ENCODE measurements around the gene TM4SF4.
A peak's percentile ranks its signal among the peaks of the same experiment; 100 is the strongest.

Gene TM4SF4

GRCh38 chr3:149509526-149509925 lies 35.0 kb downstream of the TM4SF4 start:
- Histone ChIP-seq H3K27me3 (ENCODE audit: control insufficient read depth in 1 of 2, insufficient read depth in 2 of 2, low read length in 2 of 2) (no peaks in the 10 kb centered on the region), H3K4me1 (ENCODE audit: control insufficient read depth in 1 of 2, insufficient read depth in 2 of 2, low read length in 2 of 2) (peaks cover 3 to 6% of the 10 kb centered on the region in 2 donors), H3K9me3 (ENCODE audit: control insufficient read depth in 1 of 2, low read length in 2 of 2) (no peaks in the 10 kb centered on the region), H3K9ac (ENCODE audit: low read depth in 1 of 2, low read length in 2 of 2) (no peak overlapping the region), H3K4me3 (ENCODE audit: low read depth in 1 of 2, low read length in 2 of 2) (no peak overlapping the region), H3K36me3 (ENCODE audit: control insufficient read depth in 1 of 2, insufficient read depth in 2 of 2, low read length in 2 of 2) (no peaks in the 10 kb centered on the region), H3K27ac (ENCODE audit: low read depth, low read length) (no peak overlapping the region)

GRCh38 chr3:149510480-149510879 lies 36.0 kb downstream of the TM4SF4 start:
- no peaks in the 10 kb centered on the region for H3K27me3 ChIP-seq (ENCODE audit: control insufficient read depth in 1 of 2, insufficient read depth in 2 of 2, low read length in 2 of 2)
- peaks cover 3 to 6% of the 10 kb centered on the region in 2 donors for H3K4me1 ChIP-seq (ENCODE audit: control insufficient read depth in 1 of 2, insufficient read depth in 2 of 2, low read length in 2 of 2)
- no peaks in the 10 kb centered on the region for H3K9me3 ChIP-seq (ENCODE audit: control insufficient read depth in 1 of 2, low read length in 2 of 2)
- H3K27ac ChIP-seq (ENCODE audit: low read depth, low read length): no peak overlapping the region
- H3K4me3 ChIP-seq (ENCODE audit: low read depth in 1 of 2, low read length in 2 of 2): no peak overlapping the region
- H3K36me3 ChIP-seq (ENCODE audit: control insufficient read depth in 1 of 2, insufficient read depth in 2 of 2, low read length in 2 of 2): no peaks in the 10 kb centered on the region
- no peak overlapping the region for H3K9ac ChIP-seq (ENCODE audit: low read depth in 1 of 2, low read length in 2 of 2)

GRCh38 chr3:149511040-149511626 lies 36.6 kb downstream of the TM4SF4 start:
- Histone ChIP-seq H3K27ac (ENCODE audit: low read depth, low read length) (no peak overlapping the region), H3K27me3 (ENCODE audit: control insufficient read depth in 1 of 2, insufficient read depth in 2 of 2, low read length in 2 of 2) (no peaks in the 10 kb centered on the region), H3K4me3 (ENCODE audit: low read depth in 1 of 2, low read length in 2 of 2) (no peak overlapping the region), H3K9ac (ENCODE audit: low read depth in 1 of 2, low read length in 2 of 2) (no peak overlapping the region), H3K36me3 (ENCODE audit: control insufficient read depth in 1 of 2, insufficient read depth in 2 of 2, low read length in 2 of 2) (no peaks in the 10 kb centered on the region), H3K9me3 (ENCODE audit: control insufficient read depth in 1 of 2, low read length in 2 of 2) (no peaks in the 10 kb centered on the region), H3K4me1 (ENCODE audit: control insufficient read depth in 1 of 2, insufficient read depth in 2 of 2, low read length in 2 of 2) (peaks cover 3 to 6% of the 10 kb centered on the region in 2 donors)

- Histone ChIP-seq H3K9ac (ENCODE audit: low read depth in 1 of 2, low read length in 2 of 2) (no peak overlapping the region), H3K36me3 (ENCODE audit: control insufficient read depth in 1 of 2, insufficient read depth in 2 of 2, low read length in 2 of 2) (no peaks in the 10 kb centered on the region), H3K27ac (ENCODE audit: low read depth, low read length) (no peak overlapping the region), H3K27me3 (ENCODE audit: control insufficient read depth in 1 of 2, insufficient read depth in 2 of 2, low read length in 2 of 2) (no peaks in the 10 kb centered on the region), H3K9me3 (ENCODE audit: control insufficient read depth in 1 of 2, low read length in 2 of 2) (no peaks in the 10 kb centered on the region), H3K4me1 (ENCODE audit: control insufficient read depth in 1 of 2, insufficient read depth in 2 of 2, low read length in 2 of 2) (peaks cover 3 to 6% of the 10 kb centered on the region in 2 donors), H3K4me3 (ENCODE audit: low read depth in 1 of 2, low read length in 2 of 2) (peak overlapping the region in 1 of 2 donors; percentile 33)
These were observed 37.7 kb downstream of the TM4SF4 start for GRCh38 chr3:149512073-149512782.

- Histone ChIP-seq H3K4me1 (ENCODE audit: control insufficient read depth in 1 of 2, insufficient read depth in 2 of 2, low read length in 2 of 2) (peaks cover 3 to 6% of the 10 kb centered on the region in 2 donors), H3K4me3 (ENCODE audit: low read depth in 1 of 2, low read length in 2 of 2) (no peak overlapping the region)
These were observed 40.0 kb downstream of the TM4SF4 start for GRCh38 chr3:149514471-149514870.

GRCh38 chr3:149515249-149515648 lies 40.8 kb downstream of the TM4SF4 start:
- Histone ChIP-seq H3K27me3 (ENCODE audit: control insufficient read depth in 1 of 2, insufficient read depth in 2 of 2, low read length in 2 of 2) (no peaks in the 10 kb centered on the region), H3K9me3 (ENCODE audit: control insufficient read depth in 1 of 2, low read length in 2 of 2) (no peaks in the 10 kb centered on the region), H3K4me3 (ENCODE audit: low read depth in 1 of 2, low read length in 2 of 2) (no peak overlapping the region), H3K4me1 (ENCODE audit: control insufficient read depth in 1 of 2, insufficient read depth in 2 of 2, low read length in 2 of 2) (peaks cover 3 to 6% of the 10 kb centered on the region in 2 donors), H3K9ac (ENCODE audit: low read depth in 1 of 2, low read length in 2 of 2) (no peak overlapping the region), H3K27ac (ENCODE audit: low read depth, low read length) (no peak overlapping the region), H3K36me3 (ENCODE audit: control insufficient read depth in 1 of 2, insufficient read depth in 2 of 2, low read length in 2 of 2) (no peaks in the 10 kb centered on the region)

More at GRCh38 chr3:149514471-149514870, 40.0 kb downstream of the TM4SF4 start:
- Histone ChIP-seq H3K9me3 (ENCODE audit: control insufficient read depth in 1 of 2, low read length in 2 of 2) (no peaks in the 10 kb centered on the region), H3K27me3 (ENCODE audit: control insufficient read depth in 1 of 2, insufficient read depth in 2 of 2, low read length in 2 of 2) (no peaks in the 10 kb centered on the region), H3K9ac (ENCODE audit: low read depth in 1 of 2, low read length in 2 of 2) (no peak overlapping the region), H3K27ac (ENCODE audit: low read depth, low read length) (no peak overlapping the region), H3K36me3 (ENCODE audit: control insufficient read depth in 1 of 2, insufficient read depth in 2 of 2, low read length in 2 of 2) (no peaks in the 10 kb centered on the region)

GRCh38 chr3:149516920-149517319 lies 42.4 kb downstream of the TM4SF4 start:
- Histone ChIP-seq H3K36me3 (ENCODE audit: control insufficient read depth in 1 of 2, insufficient read depth in 2 of 2, low read length in 2 of 2) (no peaks in the 10 kb centered on the region), H3K4me1 (ENCODE audit: control insufficient read depth in 1 of 2, insufficient read depth in 2 of 2, low read length in 2 of 2) (peaks cover 3 to 6% of the 10 kb centered on the region in 2 donors), H3K9me3 (ENCODE audit: control insufficient read depth in 1 of 2, low read length in 2 of 2) (no peaks in the 10 kb centered on the region), H3K9ac (ENCODE audit: low read depth in 1 of 2, low read length in 2 of 2) (no peak overlapping the region), H3K27ac (ENCODE audit: low read depth, low read length) (no peak overlapping the region), H3K4me3 (ENCODE audit: low read depth in 1 of 2, low read length in 2 of 2) (no peak overlapping the region), H3K27me3 (ENCODE audit: control insufficient read depth in 1 of 2, insufficient read depth in 2 of 2, low read length in 2 of 2) (no peaks in the 10 kb centered on the region)

- no peak overlapping the region for H3K9ac ChIP-seq (ENCODE audit: low read depth in 1 of 2, low read length in 2 of 2)
- H3K9me3 ChIP-seq (ENCODE audit: control insufficient read depth in 1 of 2, low read length in 2 of 2): no peaks in the 10 kb centered on the region
- H3K27me3 ChIP-seq (ENCODE audit: control insufficient read depth in 1 of 2, insufficient read depth in 2 of 2, low read length in 2 of 2): no peaks in the 10 kb centered on the region
- H3K4me3 ChIP-seq (ENCODE audit: low read depth in 1 of 2, low read length in 2 of 2): no peak overlapping the region
- H3K36me3 ChIP-seq (ENCODE audit: control insufficient read depth in 1 of 2, insufficient read depth in 2 of 2, low read length in 2 of 2): no peaks in the 10 kb centered on the region
- H3K4me1 ChIP-seq (ENCODE audit: control insufficient read depth in 1 of 2, insufficient read depth in 2 of 2, low read length in 2 of 2): no peaks in the 10 kb centered on the region
- no peak overlapping the region for H3K27ac ChIP-seq (ENCODE audit: low read depth, low read length)
These were observed 45.4 kb downstream of the TM4SF4 start for GRCh38 chr3:149519912-149520311.

GRCh38 chr3:149523512-149524299 lies 49.2 kb downstream of the TM4SF4 start:
- Histone ChIP-seq H3K4me1 (ENCODE audit: control insufficient read depth in 1 of 2, insufficient read depth in 2 of 2, low read length in 2 of 2) (no peaks in the 10 kb centered on the region), H3K27me3 (ENCODE audit: control insufficient read depth in 1 of 2, insufficient read depth in 2 of 2, low read length in 2 of 2) (no peaks in the 10 kb centered on the region), H3K9me3 (ENCODE audit: control insufficient read depth in 1 of 2, low read length in 2 of 2) (no peaks in the 10 kb centered on the region), H3K27ac (ENCODE audit: low read depth, low read length) (no peak overlapping the region), H3K9ac (ENCODE audit: low read depth in 1 of 2, low read length in 2 of 2) (no peak overlapping the region), H3K36me3 (ENCODE audit: control insufficient read depth in 1 of 2, insufficient read depth in 2 of 2, low read length in 2 of 2) (no peaks in the 10 kb centered on the region), H3K4me3 (ENCODE audit: low read depth in 1 of 2, low read length in 2 of 2) (no peak overlapping the region)
